ENCODE results near the gene BEX3. TPM values are rescaled to one million over a fixed set of nuclear protein-coding genes. Genes with fewer than 3 reads are reported as not detected.
A peak's percentile ranks its signal among the peaks of the same experiment; 100 is the strongest.

The BEX3 gene
- total RNA-seq, 1 experiment from 2014 or later: 263 TPM

DNA sequence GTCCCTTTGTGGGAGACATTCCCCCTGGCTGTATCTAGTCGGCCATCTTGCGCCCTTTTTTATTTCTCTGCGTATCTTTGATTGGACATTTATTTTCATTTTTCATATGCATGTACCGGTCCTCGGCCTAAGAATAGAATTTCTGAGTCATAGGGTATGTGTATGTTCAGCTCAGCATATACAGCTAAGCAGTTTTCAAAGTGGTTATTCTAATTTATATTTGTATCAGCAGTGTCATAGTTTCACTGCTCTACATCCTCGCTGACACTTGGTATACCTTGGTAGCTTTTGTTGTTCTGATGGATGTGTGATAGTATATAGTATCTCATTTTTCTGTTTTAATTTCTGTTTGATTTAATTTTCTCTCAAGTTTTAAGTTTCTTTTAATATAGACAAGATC, 38.7 kb downstream of the BEX3 start (continued):
- TF ChIP-seq ETV6 (CRISPR knock-in tag; IDR thresholded peaks at IDR 0.05): no peak
- TF ChIP-seq ZNF671 (CRISPR knock-in tag; IDR thresholded peaks at IDR 0.05): no peak

DNA sequence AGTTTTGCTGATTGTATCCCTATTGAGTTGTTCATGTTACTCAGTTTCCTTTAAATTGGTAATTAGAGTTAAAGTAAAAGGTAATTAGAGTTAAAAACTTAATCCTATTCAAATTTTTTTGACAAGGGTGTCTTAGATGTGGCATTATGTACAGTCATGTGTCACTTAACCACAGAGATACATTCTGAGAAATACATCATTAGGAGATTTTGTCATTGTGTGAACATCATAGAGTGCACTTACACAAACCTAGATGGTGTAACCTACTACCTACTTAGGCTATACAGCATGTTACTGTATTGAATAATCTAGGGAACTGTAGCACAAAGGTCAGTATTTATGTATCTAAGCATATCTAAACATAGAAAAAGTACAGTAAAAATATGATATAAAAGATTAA, 39.2 kb downstream of the BEX3 start:
- ATAC-seq (no peak), DNase-seq (ENCODE audit: low spot score) (no peak)
- Mint-ChIP-seq H3K27ac (no peak overlapping the region), H3K4me3 (no peak overlapping the region), H3K36me3 (peaks cover 16% of the 10 kb centered on the region), H3K27me3 (ENCODE audit: low read depth) (peaks cover 49% of the 10 kb centered on the region), H3K9me3 (no peaks in the 10 kb centered on the region), H3K4me1 (peaks cover 14% of the 10 kb centered on the region)
- POLR2A ChIA-PET: no interaction called here
- CTCF ChIA-PET: interaction anchor here (1.5 kb wide), 1 partner anchor 49 kb away, joined by 4 read pairs; no protein-coding TSS in a partner anchor
- TF ChIP-seq ZNF138 (CRISPR knock-in tag; conservative IDR thresholded peaks at IDR 0.05) (no peak), KAT7 (CRISPR knock-in tag; IDR thresholded peaks at IDR 0.05; ENCODE audit: borderline replicate concordance) (no peak), FOXP1 (CRISPR knock-in tag; IDR thresholded peaks at IDR 0.05; ENCODE audit: borderline replicate concordance) (no peak), NFE2L1 (CRISPR knock-in tag; IDR thresholded peaks at IDR 0.05) (no peak), CREM (CRISPR knock-in tag; IDR thresholded peaks at IDR 0.05) (no peak), NR2C2 (CRISPR knock-in tag; IDR thresholded peaks at IDR 0.05) (no peak), ZNF232 (CRISPR knock-in tag; IDR thresholded peaks at IDR 0.05) (no peak)
- TF ChIP-seq, protein P1, sequence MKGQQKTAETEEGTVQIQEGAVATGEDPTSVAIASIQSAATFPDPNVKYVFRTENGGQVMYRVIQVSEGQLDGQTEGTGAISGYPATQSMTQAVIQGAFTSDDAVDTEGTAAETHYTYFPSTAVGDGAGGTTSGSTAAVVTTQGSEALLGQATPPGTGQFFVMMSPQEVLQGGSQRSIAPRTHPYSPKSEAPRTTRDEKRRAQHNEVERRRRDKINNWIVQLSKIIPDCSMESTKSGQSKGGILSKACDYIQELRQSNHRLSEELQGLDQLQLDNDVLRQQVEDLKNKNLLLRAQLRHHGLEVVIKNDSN (CRISPR knock-in tag; IDR thresholded peaks at IDR 0.05): no peak
- TF ChIP-seq, protein P2, sequence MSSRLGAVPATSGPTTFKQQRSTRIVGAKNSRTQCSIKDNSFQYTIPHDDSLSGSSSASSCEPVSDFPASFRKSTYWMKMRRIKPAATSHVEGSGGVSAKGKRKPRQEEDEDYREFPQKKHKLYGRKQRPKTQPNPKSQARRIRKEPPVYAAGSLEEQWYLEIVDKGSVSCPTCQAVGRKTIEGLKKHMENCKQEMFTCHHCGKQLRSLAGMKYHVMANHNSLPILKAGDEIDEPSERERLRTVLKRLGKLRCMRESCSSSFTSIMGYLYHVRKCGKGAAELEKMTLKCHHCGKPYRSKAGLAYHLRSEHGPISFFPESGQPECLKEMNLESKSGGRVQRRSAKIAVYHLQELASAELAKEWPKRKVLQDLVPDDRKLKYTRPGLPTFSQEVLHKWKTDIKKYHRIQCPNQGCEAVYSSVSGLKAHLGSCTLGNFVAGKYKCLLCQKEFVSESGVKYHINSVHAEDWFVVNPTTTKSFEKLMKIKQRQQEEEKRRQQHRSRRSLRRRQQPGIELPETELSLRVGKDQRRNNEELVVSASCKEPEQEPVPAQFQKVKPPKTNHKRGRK (CRISPR knock-in tag; IDR thresholded peaks at IDR 0.05; ENCODE audit: borderline replicate concordance): no peak
- TF ChIP-seq, protein P3, sequence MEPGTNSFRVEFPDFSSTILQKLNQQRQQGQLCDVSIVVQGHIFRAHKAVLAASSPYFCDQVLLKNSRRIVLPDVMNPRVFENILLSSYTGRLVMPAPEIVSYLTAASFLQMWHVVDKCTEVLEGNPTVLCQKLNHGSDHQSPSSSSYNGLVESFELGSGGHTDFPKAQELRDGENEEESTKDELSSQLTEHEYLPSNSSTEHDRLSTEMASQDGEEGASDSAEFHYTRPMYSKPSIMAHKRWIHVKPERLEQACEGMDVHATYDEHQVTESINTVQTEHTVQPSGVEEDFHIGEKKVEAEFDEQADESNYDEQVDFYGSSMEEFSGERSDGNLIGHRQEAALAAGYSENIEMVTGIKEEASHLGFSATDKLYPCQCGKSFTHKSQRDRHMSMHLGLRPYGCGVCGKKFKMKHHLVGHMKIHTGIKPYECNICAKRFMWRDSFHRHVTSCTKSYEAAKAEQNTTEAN (CRISPR knock-in tag; IDR thresholded peaks at IDR 0.05): no peak
- TF ChIP-seq, protein P4, sequence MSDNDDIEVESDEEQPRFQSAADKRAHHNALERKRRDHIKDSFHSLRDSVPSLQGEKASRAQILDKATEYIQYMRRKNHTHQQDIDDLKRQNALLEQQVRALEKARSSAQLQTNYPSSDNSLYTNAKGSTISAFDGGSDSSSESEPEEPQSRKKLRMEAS (CRISPR knock-in tag; IDR thresholded peaks at IDR 0.05): no peak

DNA sequence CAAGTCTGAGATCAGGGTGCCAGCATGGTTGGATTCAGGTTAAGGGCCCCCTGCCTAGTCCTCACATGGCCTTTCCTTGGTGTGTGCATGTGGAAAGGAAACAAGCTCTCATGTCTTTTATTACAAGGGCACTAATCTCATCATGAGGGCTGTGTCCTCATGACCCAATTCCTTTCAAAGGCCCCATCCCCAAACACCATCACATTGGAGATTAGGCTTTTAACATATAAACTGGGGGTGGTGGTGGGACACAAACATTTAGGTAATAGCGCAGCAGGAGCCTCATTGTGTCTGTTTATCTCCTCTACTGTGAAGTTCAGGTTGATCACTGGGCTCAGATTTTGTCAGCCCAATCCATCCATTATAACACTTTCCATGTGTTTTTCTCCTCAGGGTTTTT, 41.0 kb downstream of the BEX3 start:
- Mint-ChIP-seq H3K9me3 (no peaks in the 10 kb centered on the region), H3K27me3 (ENCODE audit: low read depth) (peaks cover 56% of the 10 kb centered on the region), H3K4me1 (peaks cover 14% of the 10 kb centered on the region), H3K27ac (no peak overlapping the region), H3K4me3 (no peak overlapping the region), H3K36me3 (peaks cover 7% of the 10 kb centered on the region; the same call in 1 of the 2 replicates)
- POLR2A ChIA-PET: no interaction called here
- CTCF ChIA-PET: interaction anchor here (1.5 kb wide), 1 partner anchor 47 kb away, joined by 4 read pairs; no protein-coding TSS in a partner anchor
- TF ChIP-seq, protein P5, sequence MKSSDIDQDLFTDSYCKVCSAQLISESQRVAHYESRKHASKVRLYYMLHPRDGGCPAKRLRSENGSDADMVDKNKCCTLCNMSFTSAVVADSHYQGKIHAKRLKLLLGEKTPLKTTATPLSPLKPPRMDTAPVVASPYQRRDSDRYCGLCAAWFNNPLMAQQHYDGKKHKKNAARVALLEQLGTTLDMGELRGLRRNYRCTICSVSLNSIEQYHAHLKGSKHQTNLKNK (CRISPR knock-in tag; IDR thresholded peaks at IDR 0.05): no peak
- no peak for TF ChIP-seq ZBTB21 (CRISPR knock-in tag; IDR thresholded peaks at IDR 0.05; ENCODE audit: borderline replicate concordance)
- no peak for TF ChIP-seq EMX1 (CRISPR knock-in tag; IDR thresholded peaks at IDR 0.05)
- 0 out of 2 replicates have a peak, but pooled peaks have one; percentile 17 for TF ChIP-seq FOXK1 (CRISPR knock-in tag; IDR thresholded peaks at IDR 0.05)
- DNase-seq (ENCODE audit: low spot score): no peak
- peak; percentile 74 for ATAC-seq

DNA sequence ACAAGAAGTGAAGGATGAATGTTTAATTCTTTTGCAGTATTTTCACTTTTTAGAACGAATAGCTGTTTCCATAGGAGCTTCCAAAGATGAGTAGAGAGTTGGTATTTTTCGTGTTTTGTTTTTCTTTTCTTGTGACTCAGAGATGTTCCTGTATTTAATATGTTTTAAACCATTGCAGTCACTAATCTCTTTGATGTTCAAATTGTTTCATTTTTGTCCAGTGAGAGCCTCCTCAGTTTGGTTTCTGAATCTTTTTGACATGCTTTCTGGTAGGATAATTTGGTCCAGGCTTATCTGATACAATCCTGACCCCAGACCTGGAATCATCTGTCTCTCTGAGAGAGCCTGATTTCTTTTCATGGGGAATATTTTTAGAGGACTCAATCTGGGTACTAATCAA, 41.6 kb downstream of the BEX3 start:
- TF ChIP-seq RELA (CRISPR knock-in tag; IDR thresholded peaks at IDR 0.05; ENCODE audit: borderline replicate concordance): no peak
- Mint-ChIP-seq H3K4me3 (no peak overlapping the region), H3K4me1 (peaks cover 16% of the 10 kb centered on the region), H3K27me3 (ENCODE audit: low read depth) (peaks cover 56% of the 10 kb centered on the region), H3K9me3 (no peaks in the 10 kb centered on the region), H3K27ac (no peak overlapping the region), H3K36me3 (peaks cover 7% of the 10 kb centered on the region; the same call in 1 of the 2 replicates)
- ChIA-PET CTCF (interaction anchor here (1.5 kb wide), 1 partner anchor 46 kb away, joined by 4 read pairs; no protein-coding TSS in a partner anchor), POLR2A (no interaction called here)
- ATAC-seq (no peak), DNase-seq (ENCODE audit: low spot score) (no peak)

Measured in WTC11 (cell line).